GM12875 (cell line): ENCODE measurements around the gene DOCK1.

ENCODE experiments used
- H3K4me3 ChIP-seq: one replicate; pipeline ENCODE4 v1.5.1; 2011; ENCODE audit warnings: low read depth, low read length, control low read depth
- CTCF ChIP-seq: IDR thresholded peaks from 2 replicates; pipeline ENCODE4 v1.5.1; 2011; ENCODE audit warnings: low read depth, mild to moderate bottlenecking, control low read depth, inconsistent platforms, low read length, moderate library complexity, borderline replicate concordance; ENCODE audit not compliant: insufficient read depth

Gene DOCK1

GRCh38 chr10:127392351-127393235, 487.4 kb downstream of the DOCK1 start:
- no peak for TF ChIP-seq CTCF
- H3K4me3 ChIP-seq: no peak overlapping the region

- no peak overlapping the region for H3K4me3 ChIP-seq
- TF ChIP-seq CTCF: no peak
Measured at GRCh38 chr10:127398140-127398970, 493.1 kb downstream of the DOCK1 start.

GRCh38 chr10:127398971-127399365, 493.7 kb downstream of the DOCK1 start:
- TF ChIP-seq CTCF: no peak

GRCh38 chr10:127399668-127400067, 494.4 kb downstream of the DOCK1 start:
- no peak for TF ChIP-seq CTCF

More at GRCh38 chr10:127398971-127399365, 493.7 kb downstream of the DOCK1 start:
- no peak overlapping the region for H3K4me3 ChIP-seq

GRCh38 chr10:127400216-127400615, 495.0 kb downstream of the DOCK1 start:
- no peak overlapping the region for H3K4me3 ChIP-seq
- TF ChIP-seq CTCF: no peak

More at GRCh38 chr10:127399668-127400067, 494.4 kb downstream of the DOCK1 start:
- no peak overlapping the region for H3K4me3 ChIP-seq

- no peak overlapping the region for H3K4me3 ChIP-seq
- TF ChIP-seq CTCF: no peak
Measured at GRCh38 chr10:127402596-127403409, 497.6 kb downstream of the DOCK1 start.
